K562 (cell line): ENCODE results near the gene ACSS2. TPM values are rescaled to one million over a fixed set of nuclear protein-coding genes. Genes with fewer than 3 reads are reported as not detected.
A peak's percentile ranks its signal among the peaks of the same experiment; 100 is the strongest.

Experiments used
- ATF4 ChIP-seq: fragments of 450-650 bp; formaldehyde crosslinking; IDR thresholded peaks from 2 replicates; pipeline ENCODE4 v1.4.0; 2022; ENCODE audit warnings: mild to moderate bottlenecking, moderate library complexity
- BACH1 ChIP-seq: fragments of 200-800 bp; sonication (Bioruptor generic); IDR thresholded peaks from 2 replicates; pipeline ENCODE4 v1.6.1; 2016; ENCODE audit warnings: missing genetic modification characterization, missing compliant biosample characterization
- BDP1 ChIP-seq: IDR thresholded peaks from 3 replicates; pipeline ENCODE4 v1.6.1; 2011; ENCODE audit not compliant: insufficient read length, insufficient read depth
- BRD9 ChIP-seq: fragments of 450-650 bp; IDR thresholded peaks from 2 replicates; pipeline ENCODE4 v1.6.1; 2018; ENCODE audit warnings: low read depth; ENCODE audit not compliant: partially characterized antibody
- CBX3 ChIP-seq, 2 experiments: IDR thresholded peaks; 1 replicate in 1 of 2; 2 replicates in 1 of 2; pipeline ENCODE4 v1.6.1; 2012; ENCODE audit warnings: inconsistent platforms in 2 of 2, low read length in 2 of 2, borderline replicate concordance in 1 of 2, control low read depth in 1 of 2
- ELK1 ChIP-seq: sonication (generic); formaldehyde crosslinking; IDR thresholded peaks from 2 replicates; pipeline ENCODE4 v1.8.1; 2022; ENCODE audit warnings: missing genetic modification reagents
- HDAC8 ChIP-seq: fragments of 450-650 bp; IDR thresholded peaks from 2 replicates; pipeline ENCODE4 v1.6.1; 2016; ENCODE audit warnings: mild to moderate bottlenecking, missing genetic modification characterization, moderate library complexity, missing compliant biosample characterization
- NFE2L1 ChIP-seq: fragments of 450-650 bp; IDR thresholded peaks from 2 replicates; pipeline ENCODE4 v1.6.1; 2016; ENCODE audit warnings: missing genetic modification characterization, low read depth, mild to moderate bottlenecking, missing compliant biosample characterization, moderate library complexity, borderline replicate concordance
- NFYB ChIP-seq: IDR thresholded peaks from 2 replicates; pipeline ENCODE4 v1.6.1; 2011; ENCODE audit warnings: mild to moderate bottlenecking, moderate library complexity; ENCODE audit not compliant: insufficient read length; ENCODE audit errors: extremely low read depth
- SMAD2 ChIP-seq: fragments of 150-350 bp; IDR thresholded peaks from 2 replicates; pipeline ENCODE4 v1.6.1; 2014; ENCODE audit warnings: low read depth, mild to moderate bottlenecking, low read length
- SMARCA4 ChIP-seq: fragments of 450-650 bp; IDR thresholded peaks from 2 replicates; pipeline ENCODE4 v1.6.1; 2016
- SMARCC2 ChIP-seq: fragments of 450-650 bp; IDR thresholded peaks from 2 replicates; pipeline ENCODE4 v1.6.1; 2017; ENCODE audit warnings: antibody characterized with exemption, moderate library complexity, mild to moderate bottlenecking, low read depth
- TAL1 ChIP-seq: fragments of 450-650 bp; IDR thresholded peaks from 2 replicates; pipeline ENCODE4 v1.6.1; 2016; ENCODE audit warnings: mild to moderate bottlenecking
- TEAD1 ChIP-seq, 2 experiments: fragments of 450-650 bp in 1 of 2; sonication (generic) in 1 of 2; formaldehyde crosslinking; IDR thresholded peaks; 2 replicates each; pipeline versions ENCODE4 v1.4.0 to v1.8.0; 2020 to 2022; ENCODE audit warnings: mild to moderate bottlenecking in 2 of 2, missing genetic modification reagents in 1 of 2
- ZHX1 ChIP-seq: fragments of 150-350 bp; conservative IDR thresholded peaks from 2 replicates; pipeline ENCODE4 v1.6.1; 2014; ENCODE audit warnings: low read length
- ZNF146 ChIP-seq: IDR thresholded peaks from one replicate; pipeline ENCODE4 v1.6.1; 2018; ENCODE audit warnings: missing compliant biosample characterization; ENCODE audit not compliant: unreplicated experiment
- ZNF274 ChIP-seq: IDR thresholded peaks from 2 replicates; pipeline ENCODE4 v1.6.1; 2011; ENCODE audit warnings: low read depth, mild to moderate bottlenecking, low read length, moderate library complexity, borderline replicate concordance
- ZNF589 ChIP-seq: fragments of 200-800 bp; sonication (Bioruptor generic); IDR thresholded peaks from 2 replicates; pipeline ENCODE4 v1.6.1; 2016; ENCODE audit warnings: low read depth, missing genetic modification characterization, missing compliant biosample characterization
- ZNF695 ChIP-seq: fragments of 450-650 bp; formaldehyde crosslinking; IDR thresholded peaks from 2 replicates; pipeline ENCODE4 v1.4.0; 2020; ENCODE audit warnings: mild to moderate bottlenecking, moderate library complexity
- ZNF75A ChIP-seq: fragments of 450-650 bp; formaldehyde crosslinking; IDR thresholded peaks from 2 replicates; pipeline ENCODE4 v1.4.0; 2020; ENCODE audit warnings: mild to moderate bottlenecking
- polyA plus RNA-seq, 8 experiments: library from polyadenylated mRNA; depleted of rRNA in 4 of 8; stranded (reverse) in 5 of 8; unstranded in 3 of 8; fragments of >200 nt; fragmentation: Nextera tagmentation in 2 of 8; fragmentation: Illumina TruSeq in 1 of 8; extraction: Ambion mirVana in 2 of 8; extraction: Trizol in 1 of 8; gene quantifications; 2 replicates each; pipeline versions ENCODE4 v1.2.1 to v1.2.3, GENCODE V29; 2011 to 2014; ENCODE audit warnings: inconsistent platforms in 1 of 8, missing spikeins in 1 of 8
- total RNA-seq, 7 experiments: library from RNA; depleted of rRNA in 6 of 7; stranded (reverse); fragments of >200 nt in 6 of 7; fragmentation: Illumina TruSeq in 2 of 7; extraction: Trizol in 2 of 7; gene quantifications; 2 replicates each; pipeline versions ENCODE4 v1.2.1 to v1.2.3, GENCODE V29; 2011 to 2021; ENCODE audit warnings: low replicate concordance in 1 of 7
- TF ChIP-seq, protein P1 (sequence below): sonication (generic); formaldehyde crosslinking; IDR thresholded peaks from 2 replicates; pipeline ENCODE4 v1.9.0; 2022; ENCODE audit warnings: mild to moderate bottlenecking, missing genetic modification reagents
- TF ChIP-seq, protein P2 (sequence below): fragments of 200-800 bp; sonication (Bioruptor generic); IDR thresholded peaks from 2 replicates; pipeline ENCODE4 v1.6.1; 2017; ENCODE audit warnings: missing genetic modification characterization, missing compliant biosample characterization

Gene ACSS2
- total and polyA plus RNA-seq, 9 of the 15 experiments (the other 6 are each of a cell fraction or from before 2014, with no cell fraction given) = 21.9 to 246 (median 66.2) TPM

GRCh38 chr20:34872622-34873224 is 3.7 kb upstream of the ACSS2 start, which contains the start of gene GGT7 (continued):
- no peak for TF ChIP-seq ELK1
- no peak for TF ChIP-seq ZNF695 (CRISPR knock-in tag)
- TF ChIP-seq CBX3 (IDR thresholded peaks at IDR 0.05; ENCODE audit: borderline replicate concordance in 1 of 2, low read length in 2 of 2) = 0 out of 3 replicates have a peak, but pooled peaks of 1 of the 2 experiments have one; percentile 23
- peak in 1 of 2 experiments; percentile 70; a peak in 1 of 4 replicates for TF ChIP-seq TEAD1 (CRISPR knock-in tag; IDR thresholded peaks at IDR 0.05)
- TF ChIP-seq ZNF146 (CRISPR knock-in tag) = no peak
- no peak for TF ChIP-seq BDP1
- peak; percentile 30; the same call in 1 of the 2 replicates for TF ChIP-seq SMARCA4
- 0 out of 2 replicates have a peak, but pooled peaks have one; percentile 18 for TF ChIP-seq ATF4
- no peak for TF ChIP-seq ZHX1
- TF ChIP-seq ZNF75A (CRISPR knock-in tag) = no peak
- no peak for TF ChIP-seq BACH1 (tag)
- no peak for TF ChIP-seq SMAD2
- TF ChIP-seq BRD9 = no peak
- TF ChIP-seq, protein P1, sequence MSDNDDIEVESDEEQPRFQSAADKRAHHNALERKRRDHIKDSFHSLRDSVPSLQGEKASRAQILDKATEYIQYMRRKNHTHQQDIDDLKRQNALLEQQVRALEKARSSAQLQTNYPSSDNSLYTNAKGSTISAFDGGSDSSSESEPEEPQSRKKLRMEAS (CRISPR knock-in tag) = 0 out of 2 replicates have a peak, but pooled peaks have one; percentile 37
- no peak for TF ChIP-seq NFE2L1
- TF ChIP-seq, protein P2, sequence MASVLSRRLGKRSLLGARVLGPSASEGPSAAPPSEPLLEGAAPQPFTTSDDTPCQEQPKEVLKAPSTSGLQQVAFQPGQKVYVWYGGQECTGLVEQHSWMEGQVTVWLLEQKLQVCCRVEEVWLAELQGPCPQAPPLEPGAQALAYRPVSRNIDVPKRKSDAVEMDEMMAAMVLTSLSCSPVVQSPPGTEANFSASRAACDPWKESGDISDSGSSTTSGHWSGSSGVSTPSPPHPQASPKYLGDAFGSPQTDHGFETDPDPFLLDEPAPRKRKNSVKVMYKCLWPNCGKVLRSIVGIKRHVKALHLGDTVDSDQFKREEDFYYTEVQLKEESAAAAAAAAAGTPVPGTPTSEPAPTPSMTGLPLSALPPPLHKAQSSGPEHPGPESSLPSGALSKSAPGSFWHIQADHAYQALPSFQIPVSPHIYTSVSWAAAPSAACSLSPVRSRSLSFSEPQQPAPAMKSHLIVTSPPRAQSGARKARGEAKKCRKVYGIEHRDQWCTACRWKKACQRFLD = no peak
- TF ChIP-seq ZNF589 (CRISPR knock-in tag) = no peak
- no peak for TF ChIP-seq HDAC8 (tag)
- TF ChIP-seq SMARCC2 = no peak
- TF ChIP-seq NFYB = no peak
- TF ChIP-seq TAL1 = peak; percentile 33; the same call in 1 of the 2 replicates
- no peak for TF ChIP-seq ZNF274
